Measurements from ENCODE around the gene ITIH3.

- TF ChIP-seq, protein P1, sequence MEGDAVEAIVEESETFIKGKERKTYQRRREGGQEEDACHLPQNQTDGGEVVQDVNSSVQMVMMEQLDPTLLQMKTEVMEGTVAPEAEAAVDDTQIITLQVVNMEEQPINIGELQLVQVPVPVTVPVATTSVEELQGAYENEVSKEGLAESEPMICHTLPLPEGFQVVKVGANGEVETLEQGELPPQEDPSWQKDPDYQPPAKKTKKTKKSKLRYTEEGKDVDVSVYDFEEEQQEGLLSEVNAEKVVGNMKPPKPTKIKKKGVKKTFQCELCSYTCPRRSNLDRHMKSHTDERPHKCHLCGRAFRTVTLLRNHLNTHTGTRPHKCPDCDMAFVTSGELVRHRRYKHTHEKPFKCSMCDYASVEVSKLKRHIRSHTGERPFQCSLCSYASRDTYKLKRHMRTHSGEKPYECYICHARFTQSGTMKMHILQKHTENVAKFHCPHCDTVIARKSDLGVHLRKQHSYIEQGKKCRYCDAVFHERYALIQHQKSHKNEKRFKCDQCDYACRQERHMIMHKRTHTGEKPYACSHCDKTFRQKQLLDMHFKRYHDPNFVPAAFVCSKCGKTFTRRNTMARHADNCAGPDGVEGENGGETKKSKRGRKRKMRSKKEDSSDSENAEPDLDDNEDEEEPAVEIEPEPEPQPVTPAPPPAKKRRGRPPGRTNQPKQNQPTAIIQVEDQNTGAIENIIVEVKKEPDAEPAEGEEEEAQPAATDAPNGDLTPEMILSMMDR (IDR thresholded peaks at IDR 0.05) = no peak
- TF ChIP-seq POLR2AphosphoS5 (IDR thresholded peaks at IDR 0.05) = no peak
These were observed 4.3 kb upstream of the ITIH3 start for GRCh38 chr3:52790337-52790736.

Data from transverse colon (tissue), 4 donors.